Psoas muscle (tissue), 8 donors: ENCODE results near the gene BANF1. TPM values are rescaled to one million over a fixed set of nuclear protein-coding genes. Genes with fewer than 3 reads are reported as not detected.

Source experiments
- ATAC-seq, 4 donors: fragments of 200-7000 bp; cut with Tn5 transposase; one replicate each; pipeline ENCODE4 v1.9.1; 2020; ENCODE audit warnings: moderate library complexity in 3 of 4, mild to moderate bottlenecking in 2 of 4
- DNase-seq, 2 donors: peaks; one replicate each; pipeline ENCODE4 v3.0.0-alpha.2; 2020
- H3K27ac ChIP-seq: fragments of 200-600 bp; one replicate; pipeline ENCODE4 v1.8.0; 2022
- H3K27me3 ChIP-seq, 3 donors: fragments of 200-600 bp in 1 of 3; one replicate each; pipeline versions ENCODE4 v1.6.1 to v1.8.0; 2013 to 2022; ENCODE audit warnings: low read length in 2 of 3, mild to moderate bottlenecking in 2 of 3, moderate library complexity in 1 of 3; ENCODE audit not compliant: insufficient read depth in 3 of 3
- H3K36me3 ChIP-seq, 2 donors: fragments of 200-600 bp in 1 of 2; one replicate each; pipeline versions ENCODE4 v1.6.1 to v1.8.0; 2013 to 2022; ENCODE audit warnings: low read depth in 1 of 2, mild to moderate bottlenecking in 1 of 2, moderate library complexity in 1 of 2; ENCODE audit not compliant: insufficient read depth in 1 of 2
- H3K4me1 ChIP-seq: fragments of 200-600 bp; one replicate; pipeline ENCODE4 v1.8.0; 2022
- H3K4me3 ChIP-seq: fragments of 200-600 bp; one replicate; pipeline ENCODE4 v1.8.0; 2022; ENCODE audit warnings: mild to moderate bottlenecking
- H3K9me3 ChIP-seq: fragments of 200-600 bp; one replicate; pipeline ENCODE4 v1.8.0; 2022
- CTCF ChIP-seq: fragments of 200-600 bp; IDR thresholded peaks from one replicate; pipeline ENCODE4 v1.8.0; 2022; ENCODE audit warnings: antibody characterized with exemption
- WGBS, 3 donors: extraction: QIAGEN DNeasy Blood & Tissue Kit; methylation state at CpG; one replicate each; pipeline versions ENCODE4 v1.1.6 to v1.1.7; 2013; 5-methylcytosine and 5-hydroxymethylcytosine counted together
- intact Hi-C, 2 donors: fragments of 100-400 bp; cut with DNase I; formaldehyde crosslinking; loops; one replicate each; pipeline versions ENCODE4 v1.11.0 to v1.14.2; 2022
- long read RNA-seq, 2 donors: library from polyadenylated mRNA; unstranded; transcript quantifications; one replicate each; pipeline ENCODE4 v2.0.0, GENCODE V29; 2021
- polyA plus RNA-seq, 3 donors: library from polyadenylated mRNA; stranded (reverse); fragments of 200-250 nt; gene quantifications; one replicate each; pipeline ENCODE4 v1.2.3, GENCODE V29; 2013
- total RNA-seq, 4 donors: library from RNA; stranded (reverse); fragmentation: NEBNext Ultra II Directional in 2 of 4; extraction: Animal tissue kit (Norgen Biotek cat#: 25700) in 2 of 4; gene quantifications; one replicate each; pipeline versions ENCODE4 v1.2.1 to v1.2.4, GENCODE V29; 2021 to 2023
- donor health status: healthy with polysubstance abuse.
- donor health status: DM: no; HTN: no; CAD: no; lungs with moderate emphysema.
- donor health status: Bipolar disorder and iron deficiency.
- donor health status: healthy.
- donor health status: DM: yes; HTN: yes; CAD: no.
- donor health status: DM: no; HTN: no; CAD: no.
- donor health status: DM: no; HTN: no; CAD: no.
- donor health status: DM: yes; HTN: yes; CAD: no.

BANF1 gene
- total RNA-seq: 100 to 1,000 TPM; 298 to 384 (median 336) TPM
- 100 to 1,000 TPM; 251 to 355 (median 314) TPM for polyA plus RNA-seq
- long read RNA-seq, donor 1, transcript BANF1-201 (3 exons, 1,155 nt): major isoform, 56 of 72 reads
- long read RNA-seq, donor 1, transcript BANF1-203 (2 exons, 612 nt): minor isoform, 7 of 72 reads
- long read RNA-seq, donor 1, partial matches to known transcripts: 1 of 72 reads
- long read RNA-seq, donor 1, other reads (novel, unspliced or antisense): 7 of 72 reads
- long read RNA-seq, donor 2, transcript BANF1-202 (3 exons, 946 nt): minor isoform, 7 of 87 reads
- long read RNA-seq, donor 2, transcript BANF1-201 (3 exons, 1,155 nt): major isoform, 62 of 87 reads
- long read RNA-seq, donor 2, partial matches to known transcripts: 9 of 87 reads
- long read RNA-seq, donor 2, other reads (novel, unspliced or antisense): 3 of 87 reads

GRCh38 chr11:66001942-66002647 is at the start of gene BANF1, which contains the start of gene EIF1AD:
BANF1 (plus strand) TSS chr11:66002503; CDS start chr11:66003251, 748 bp downstream.
EIF1AD (minus strand) TSS chr11:66002157; CDS start chr11:66000389, 1,768 bp downstream.
- peak; percentile 87 to 92 (median 88) for ATAC-seq
- Histone ChIP-seq H3K4me3 (peak within 1 kb of the TSS; percentile 74), H3K27me3 (no peaks in the 10 kb centered on the region), H3K27ac (peak within 1 kb of the TSS; percentile 96), H3K9me3 (no peaks in the 10 kb centered on the region), H3K36me3 (peaks cover 0 to 66% of the 10 kb centered on the region in 2 donors), H3K4me1 (peaks cover 30% of the 10 kb centered on the region)
- 0 to 1% (median 0%) methylated on average over 55 of the region's 55 CpGs for WGBS, 3 donors
- intact Hi-C loops: loop anchor here (1.0 to 5.0 kb wide), 2 partner anchors 40 to 41 kb away; partner anchors contain the start of gene SART1 (in 2 of the 2)
- no peak for TF ChIP-seq CTCF
- peak; percentile 90 to 95 for DNase-seq

GRCh38 chr11:65953471-65953870 is 48.8 kb upstream of the BANF1 start:
- no peak for ATAC-seq
- no peak for TF ChIP-seq CTCF
- intact Hi-C loops: no loop called here
- 79 to 87% (median 86%) methylated on average over 16 to 20 of the region's 20 CpGs for WGBS, 3 donors
- no peak for DNase-seq
- no peak overlapping the region for H3K4me3 ChIP-seq
- H3K4me1 ChIP-seq: no peaks in the 10 kb centered on the region
- H3K9me3 ChIP-seq: no peaks in the 10 kb centered on the region
- no peaks in the 10 kb centered on the region for H3K36me3 ChIP-seq
- peaks cover 0 to 1% (median 0%) of the 10 kb centered on the region in 3 donors for H3K27me3 ChIP-seq
- no peak overlapping the region for H3K27ac ChIP-seq

GRCh38 chr11:65954771-65955170 is 47.5 kb upstream of the BANF1 start:
- TF ChIP-seq CTCF: no peak
- 70 to 73% (median 73%) methylated on average over 8 of the region's 8 CpGs for WGBS, 3 donors
- Histone ChIP-seq H3K27ac (no peak overlapping the region), H3K9me3 (no peaks in the 10 kb centered on the region), H3K27me3 (peaks cover 0 to 1% (median 0%) of the 10 kb centered on the region in 3 donors), H3K4me1 (no peaks in the 10 kb centered on the region), H3K36me3 (no peaks in the 10 kb centered on the region), H3K4me3 (no peak overlapping the region)
- DNase-seq (no peak), ATAC-seq (no peak)
- intact Hi-C loops: no loop called here

GRCh38 chr11:65958291-65958690 is 44.0 kb upstream of the BANF1 start:
- peaks cover 0 to 1% (median 0%) of the 10 kb centered on the region in 3 donors for H3K27me3 ChIP-seq
- 46 to 59% (median 55%) methylated on average over 4 of the region's 4 CpGs for WGBS, 3 donors
- H3K36me3 ChIP-seq: no peaks in the 10 kb centered on the region
- H3K27ac ChIP-seq: no peak overlapping the region
- H3K4me3 ChIP-seq: no peak overlapping the region
- ATAC-seq (no peak), DNase-seq (no peak)
- H3K4me1 ChIP-seq: peaks cover 10% of the 10 kb centered on the region
- intact Hi-C loops: no loop called here
- H3K9me3 ChIP-seq: no peaks in the 10 kb centered on the region
- no peak for TF ChIP-seq CTCF
